Esophagus squamous epithelium (tissue), 5 donors: Measurements from ENCODE around the gene SIL1. TPM values are rescaled to one million over a fixed set of nuclear protein-coding genes. Genes with fewer than 3 reads are reported as not detected.

Experiments used
- DNase-seq: peaks from one replicate; lab custom pipeline; 2025; lab: John Stamatoyannopoulos, UW
- H3K27ac ChIP-seq, 4 donors: fragments of 200-600 bp; sonication (generic); one replicate each; pipeline ENCODE4 v1.5.1; 2016 to 2019; ENCODE audit warnings: mild to moderate bottlenecking in 1 of 4
- H3K27me3 ChIP-seq, 4 donors: fragments of 200-600 bp; sonication (generic); 1 replicate in 3 of 4; 2 replicates in 1 of 4; pipeline versions ENCODE4 v1.5.1 to v1.6.0; 2017 to 2021; ENCODE audit warnings: antibody characterized with exemption in 1 of 4
- H3K36me3 ChIP-seq, 3 donors: fragments of 200-600 bp; sonication (generic); one replicate each; pipeline ENCODE4 v1.5.1; 2016 to 2019
- H3K4me1 ChIP-seq, 3 donors: fragments of 200-600 bp; sonication (generic); one replicate each; pipeline ENCODE4 v1.5.1; 2017 to 2019
- H3K4me3 ChIP-seq, 4 donors: fragments of 200-600 bp; sonication (generic); 1 replicate in 3 of 4; 2 replicates in 1 of 4; pipeline ENCODE4 v1.5.1; 2016 to 2019; ENCODE audit warnings: mild to moderate bottlenecking in 2 of 4, moderate library complexity in 1 of 4
- H3K9me3 ChIP-seq, 3 donors: fragments of 200-600 bp; sonication (generic); one replicate each; pipeline ENCODE4 v1.5.1; 2016 to 2019
- CTCF ChIP-seq, 6 experiments: fragments of 450-650 bp in 4 of 6; fragments of 200-600 bp in 2 of 6; sonication (generic) in 2 of 6; IDR thresholded peaks; one replicate each; pipeline ENCODE4 v1.5.1; 2016 to 2019; ENCODE audit warnings: antibody characterized with exemption in 6 of 6, mild to moderate bottlenecking in 4 of 6, moderate library complexity in 4 of 6
- POLR2A ChIP-seq, 4 donors: fragments of 450-650 bp; IDR thresholded peaks; one replicate each; pipeline ENCODE4 v1.6.1; 2017; ENCODE audit warnings: antibody characterized with exemption in 4 of 4, mild to moderate bottlenecking in 4 of 4, moderate library complexity in 3 of 4
- WGBS, 2 donors: methylation state at CpG; one replicate each; pipeline ENCODE4 v1.1.5; 2018; 5-methylcytosine and 5-hydroxymethylcytosine counted together
- intact Hi-C: fragments of 100-400 bp; cut with DNase I; formaldehyde crosslinking; loops from one replicate; pipeline ENCODE4 v1.15.0; 2022
- total RNA-seq, 4 donors: library from RNA; depleted of rRNA; stranded (reverse); fragments of >200 nt; gene quantifications; one replicate each; pipeline ENCODE4 v1.1.0, GENCODE V29; 2016
- donor health status: DM: yes; HTN: yes; CAD: no.

The SIL1 gene
- total RNA-seq, 4 donors from 2014 or later, result 18.0 to 34.6 (median 18.3) TPM

GRCh38 chr5:138920181-138920580, 278.0 kb downstream of the SIL1 start:
- Histone ChIP-seq H3K27me3 (no peaks in the 10 kb centered on the region), H3K36me3 (peaks cover 1 to 85% (median 5%) of the 10 kb centered on the region in 3 donors), H3K27ac (no peak overlapping the region), H3K4me1 (no peaks in the 10 kb centered on the region), H3K4me3 (no peak overlapping the region), H3K9me3 (no peaks in the 10 kb centered on the region)
- TF ChIP-seq CTCF (IDR thresholded peaks at IDR 0.05) (no peak), POLR2A (IDR thresholded peaks at IDR 0.05) (no peak)
- WGBS, 2 donors, result 96 to 98% methylated on average over 7 of the region's 8 CpGs
- DNase-seq, result no peak
- intact Hi-C loops, result no loop called here

- Histone ChIP-seq H3K27me3 (no peaks in the 10 kb centered on the region), H3K36me3 (peaks cover 0 to 85% (median 3%) of the 10 kb centered on the region in 3 donors), H3K4me3 (no peak overlapping the region), H3K4me1 (no peaks in the 10 kb centered on the region), H3K9me3 (no peaks in the 10 kb centered on the region), H3K27ac (no peak overlapping the region)
- WGBS, 2 donors, result 77 to 78% methylated on average over 4 of the region's 4 CpGs
- DNase-seq, result no peak
- TF ChIP-seq POLR2A (IDR thresholded peaks at IDR 0.05) (no peak), CTCF (IDR thresholded peaks at IDR 0.05) (no peak)
- intact Hi-C loops, result no loop called here
Observed at GRCh38 chr5:138918686-138919085, 279.5 kb downstream of the SIL1 start.

GRCh38 chr5:138914338-138914737, 283.8 kb downstream of the SIL1 start:
- Histone ChIP-seq H3K27ac (no peak overlapping the region), H3K36me3 (peaks cover 0 to 94% (median 3%) of the 10 kb centered on the region in 3 donors), H3K4me3 (no peak overlapping the region), H3K27me3 (no peaks in the 10 kb centered on the region), H3K9me3 (no peaks in the 10 kb centered on the region), H3K4me1 (no peaks in the 10 kb centered on the region)
- intact Hi-C loops, result no loop called here
- TF ChIP-seq POLR2A (IDR thresholded peaks at IDR 0.05) (no peak), CTCF (IDR thresholded peaks at IDR 0.05) (no peak)
- 93 to 98% methylated on average over 3 of the region's 3 CpGs for WGBS, 2 donors
- no peak for DNase-seq

GRCh38 chr5:138913773-138914172, 284.4 kb downstream of the SIL1 start:
- no peaks in the 10 kb centered on the region for H3K9me3 ChIP-seq
- H3K4me1 ChIP-seq, result no peaks in the 10 kb centered on the region
- peaks cover 0 to 94% (median 3%) of the 10 kb centered on the region in 3 donors for H3K36me3 ChIP-seq
- intact Hi-C loops, result no loop called here
- TF ChIP-seq POLR2A (IDR thresholded peaks at IDR 0.05) (no peak), CTCF (IDR thresholded peaks at IDR 0.05) (no peak)
- H3K27me3 ChIP-seq, result no peaks in the 10 kb centered on the region
- H3K27ac ChIP-seq, result no peak overlapping the region
- DNase-seq, result no peak
- WGBS, 2 donors, result 92 to 100% methylated on average over 2 to 3 of the region's 3 CpGs
- no peak overlapping the region for H3K4me3 ChIP-seq

DNA sequence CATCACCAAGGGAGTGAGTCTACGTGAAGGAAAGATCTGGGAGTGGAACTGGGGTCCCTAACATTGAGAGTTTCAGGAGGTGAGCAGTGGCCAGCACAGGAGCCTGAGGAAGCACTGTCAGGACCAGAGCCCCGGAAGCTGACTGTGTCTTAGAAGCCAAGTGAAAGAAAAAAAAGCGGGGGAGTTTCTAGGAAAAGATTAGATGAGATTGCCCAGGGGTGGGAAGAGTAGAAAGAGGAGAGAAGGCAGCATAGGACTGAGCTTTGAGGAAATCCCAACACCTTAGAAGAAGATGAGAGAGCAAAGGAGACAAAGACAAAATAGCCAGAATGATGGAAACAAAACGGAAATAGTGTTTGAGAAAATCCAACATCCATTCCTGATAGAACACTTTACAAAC, 286.1 kb downstream of the SIL1 start:
- Histone ChIP-seq H3K27ac (no peak overlapping the region), H3K4me1 (no peaks in the 10 kb centered on the region), H3K4me3 (no peak overlapping the region), H3K27me3 (no peaks in the 10 kb centered on the region), H3K9me3 (no peaks in the 10 kb centered on the region), H3K36me3 (peaks cover 0 to 94% (median 0%) of the 10 kb centered on the region in 3 donors)
- TF ChIP-seq POLR2A (IDR thresholded peaks at IDR 0.05), result no peak
- no peak for TF ChIP-seq CTCF (IDR thresholded peaks at IDR 0.05)
- DNase-seq, result no peak
- intact Hi-C loops, result no loop called here
- 90 to 96% methylated on average over 4 of the region's 4 CpGs for WGBS, 2 donors
